A673 (cell line): ENCODE data around the gene MMEL1.

Experiments
- EZH2 ChIP-seq: fragments of 200-600 bp; sonication (generic); IDR thresholded peaks from 2 replicates; pipeline ENCODE4 v1.6.1; 2017; ENCODE audit warnings: borderline replicate concordance, low read depth, mild to moderate bottlenecking, mixed read lengths, antibody characterized with exemption, low read length; ENCODE audit not compliant: poor library complexity, severe bottlenecking
- TF ChIP-seq, protein P1 (sequence below): fragments of 300-800, 200-600 bp; sonication (generic); conservative IDR thresholded peaks from 2 replicates; pipeline ENCODE4 v1.5.1; 2017; ENCODE audit warnings: low read depth, mild to moderate bottlenecking, antibody characterized with exemption, low read length, moderate library complexity, mixed read lengths

- TF ChIP-seq, protein P1, sequence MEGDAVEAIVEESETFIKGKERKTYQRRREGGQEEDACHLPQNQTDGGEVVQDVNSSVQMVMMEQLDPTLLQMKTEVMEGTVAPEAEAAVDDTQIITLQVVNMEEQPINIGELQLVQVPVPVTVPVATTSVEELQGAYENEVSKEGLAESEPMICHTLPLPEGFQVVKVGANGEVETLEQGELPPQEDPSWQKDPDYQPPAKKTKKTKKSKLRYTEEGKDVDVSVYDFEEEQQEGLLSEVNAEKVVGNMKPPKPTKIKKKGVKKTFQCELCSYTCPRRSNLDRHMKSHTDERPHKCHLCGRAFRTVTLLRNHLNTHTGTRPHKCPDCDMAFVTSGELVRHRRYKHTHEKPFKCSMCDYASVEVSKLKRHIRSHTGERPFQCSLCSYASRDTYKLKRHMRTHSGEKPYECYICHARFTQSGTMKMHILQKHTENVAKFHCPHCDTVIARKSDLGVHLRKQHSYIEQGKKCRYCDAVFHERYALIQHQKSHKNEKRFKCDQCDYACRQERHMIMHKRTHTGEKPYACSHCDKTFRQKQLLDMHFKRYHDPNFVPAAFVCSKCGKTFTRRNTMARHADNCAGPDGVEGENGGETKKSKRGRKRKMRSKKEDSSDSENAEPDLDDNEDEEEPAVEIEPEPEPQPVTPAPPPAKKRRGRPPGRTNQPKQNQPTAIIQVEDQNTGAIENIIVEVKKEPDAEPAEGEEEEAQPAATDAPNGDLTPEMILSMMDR, result no peak
- TF ChIP-seq EZH2, result no peak
Measured at GRCh38 chr1:2567083-2567679, 65.6 kb downstream of the MMEL1 start.
